HG02943 (cell line): ENCODE measurements around the gene PML.
"Not testable (repeated sequence)": the region's sequence is repeated elsewhere in the genome, so short reads cannot be mapped to it uniquely, and the experiment has no call there.

Experiments used
- ATAC-seq: cut with Tn5 transposase; IDR thresholded peaks from one replicate; pipeline ENCODE4 v1.9.1; 2021; ENCODE audit warnings: mild to moderate bottlenecking, low read depth, moderate library complexity; ENCODE audit not compliant: unreplicated experiment

The PML gene

DNA sequence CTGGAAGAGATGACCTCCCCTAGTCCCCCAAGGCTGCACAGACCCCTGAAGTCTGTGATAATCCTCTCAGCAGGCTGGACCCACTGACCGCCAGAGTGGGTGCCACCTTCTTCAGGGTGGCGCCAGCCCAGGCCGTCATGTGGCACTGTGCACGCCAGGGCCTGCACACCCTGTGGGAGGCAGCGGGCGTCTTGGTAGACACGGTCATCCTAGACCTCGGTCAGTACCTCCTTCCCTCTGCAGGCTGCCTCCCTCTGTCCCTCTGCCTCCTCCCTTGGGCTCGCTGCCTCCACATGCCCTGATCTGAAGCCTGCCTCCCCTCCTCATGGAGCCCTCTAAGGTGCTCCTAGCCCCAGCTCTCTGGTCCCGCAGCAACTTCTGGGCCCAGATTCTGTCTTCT is 101.1 kb downstream of the PML start:
- not testable (repeated sequence) for ATAC-seq

DNA sequence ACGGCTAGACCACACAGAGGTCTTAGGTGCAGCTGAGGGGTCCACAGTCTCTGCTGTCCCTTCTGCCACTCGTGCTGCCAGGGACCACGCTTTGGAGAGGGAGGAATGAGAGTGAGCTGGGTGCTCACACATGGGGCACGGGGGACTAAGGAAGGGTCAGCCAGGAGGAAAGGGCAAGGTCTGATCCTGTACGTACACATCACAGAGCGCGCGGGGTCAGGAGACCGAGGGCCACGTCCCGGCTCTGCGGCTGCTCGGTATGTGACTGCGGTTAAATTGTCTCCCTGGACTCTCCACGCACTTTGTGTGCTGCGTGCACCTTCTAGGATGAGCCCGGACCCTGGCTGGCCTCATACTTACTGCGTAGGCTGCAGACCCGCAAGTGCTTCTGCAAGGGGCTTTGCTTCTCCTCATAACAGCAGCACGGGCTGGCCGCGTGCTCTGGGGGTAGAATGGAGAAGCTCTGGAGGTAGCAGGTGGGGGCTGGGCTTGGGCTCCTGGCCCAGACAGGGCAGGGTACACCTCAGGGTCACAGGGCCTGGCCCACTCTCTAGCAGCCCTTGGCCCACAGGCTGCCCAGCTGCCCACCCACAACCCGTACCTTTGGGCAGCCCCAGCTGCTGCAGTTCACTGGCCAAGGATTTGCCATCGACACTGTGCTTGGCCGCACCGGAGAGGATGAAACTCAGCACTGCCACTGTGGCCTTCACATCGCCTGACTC is 102.4 kb downstream of the PML start:
- ATAC-seq: not testable (repeated sequence)
